A172 (cell line): Measurements from ENCODE around the gene CENPF. TPM values are rescaled to one million over a fixed set of nuclear protein-coding genes. Genes with fewer than 3 reads are reported as not detected.

Source experiments
- DNase-seq: peaks from one replicate; pipeline ENCODE4 v3.0.0-alpha.2; 2015; ENCODE audit warnings: low spot score
- total RNA-seq: library from RNA; depleted of rRNA; stranded (reverse); fragments of >200 nt; shearing (Covaris generic); gene quantifications from 2 replicates; pipeline ENCODE4 v1.2.3, GENCODE V29; 2014; rRNA removed

CENPF gene
- total RNA-seq, 1 experiment from 2014 or later = 175 TPM

DNA sequence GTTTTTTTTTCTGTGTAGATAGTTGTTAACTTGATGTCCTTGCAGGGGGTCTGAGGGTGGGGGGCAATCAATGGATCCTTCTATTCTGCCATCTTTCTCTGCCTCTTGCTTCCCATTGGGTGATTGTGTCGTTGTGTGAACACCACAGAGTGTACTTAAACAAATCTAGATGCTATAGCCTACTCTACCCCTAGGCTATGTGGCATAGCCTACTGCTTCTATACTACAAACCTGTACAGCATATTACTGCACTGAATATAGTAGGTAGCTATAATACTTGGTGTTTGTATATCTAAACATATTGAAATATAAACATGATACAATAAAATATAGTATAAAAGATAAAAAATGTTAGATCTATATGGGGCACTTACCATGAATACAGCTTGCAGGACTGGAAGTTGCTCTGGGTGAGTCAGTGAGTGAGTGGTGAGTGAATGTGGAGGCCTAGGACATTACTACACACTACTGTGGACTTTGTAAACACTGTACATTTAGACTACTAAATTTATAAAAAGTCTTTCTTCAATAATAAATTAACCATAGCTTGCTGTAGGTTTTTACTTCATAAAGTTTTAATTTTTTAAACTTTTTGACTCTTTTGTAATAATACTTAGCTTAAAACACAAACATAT, 105.4 kb downstream of the CENPF start:
- DNase-seq = no peak

DNA sequence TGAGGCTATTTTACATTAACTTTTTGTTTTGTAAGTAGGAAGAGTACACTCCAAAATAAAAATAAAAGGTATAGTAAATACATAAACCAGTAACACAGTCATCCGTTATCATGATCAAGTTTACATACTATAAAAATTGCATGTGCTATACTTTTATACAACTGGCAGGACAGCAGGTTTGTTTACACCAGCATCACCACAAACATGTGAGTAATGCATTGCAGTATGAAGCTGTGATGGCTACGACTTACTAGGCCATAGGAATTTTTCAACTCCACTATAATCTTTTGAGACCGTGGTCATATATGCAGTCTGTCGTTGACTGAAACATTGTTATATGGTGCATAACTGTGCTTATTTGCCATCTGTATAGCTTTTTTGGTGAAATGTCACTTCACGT, 106.2 kb downstream of the CENPF start:
- no peak for DNase-seq

DNA sequence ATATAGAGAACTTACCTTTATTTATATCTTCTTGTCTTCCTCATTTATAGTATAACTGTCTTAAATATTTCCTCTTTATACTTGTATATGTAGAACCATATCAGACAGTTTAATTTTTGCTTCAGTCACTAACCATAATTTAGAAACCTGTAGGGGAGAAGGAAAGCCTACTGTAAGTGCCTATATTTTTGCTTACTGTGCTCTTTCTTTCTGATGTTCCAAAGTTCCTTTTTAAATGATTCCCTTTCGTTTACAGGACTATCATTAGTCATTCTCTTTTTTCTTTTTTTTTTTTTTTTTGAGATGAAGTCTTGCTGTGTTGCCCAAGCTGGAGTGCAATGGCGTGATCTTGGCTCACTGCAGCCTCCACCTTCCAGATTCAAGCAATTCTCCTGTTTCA, 109.7 kb downstream of the CENPF start:
- no peak for DNase-seq

Other genes starting within 250 kb of the CENPF start
- gene PTPN14, start 51.6 kb upstream of the CENPF start, total RNA-seq = 42.8 and 46.0 TPM in 2 replicates